ENCODE results near the gene MAP1B.

Gene MAP1B

DNA sequence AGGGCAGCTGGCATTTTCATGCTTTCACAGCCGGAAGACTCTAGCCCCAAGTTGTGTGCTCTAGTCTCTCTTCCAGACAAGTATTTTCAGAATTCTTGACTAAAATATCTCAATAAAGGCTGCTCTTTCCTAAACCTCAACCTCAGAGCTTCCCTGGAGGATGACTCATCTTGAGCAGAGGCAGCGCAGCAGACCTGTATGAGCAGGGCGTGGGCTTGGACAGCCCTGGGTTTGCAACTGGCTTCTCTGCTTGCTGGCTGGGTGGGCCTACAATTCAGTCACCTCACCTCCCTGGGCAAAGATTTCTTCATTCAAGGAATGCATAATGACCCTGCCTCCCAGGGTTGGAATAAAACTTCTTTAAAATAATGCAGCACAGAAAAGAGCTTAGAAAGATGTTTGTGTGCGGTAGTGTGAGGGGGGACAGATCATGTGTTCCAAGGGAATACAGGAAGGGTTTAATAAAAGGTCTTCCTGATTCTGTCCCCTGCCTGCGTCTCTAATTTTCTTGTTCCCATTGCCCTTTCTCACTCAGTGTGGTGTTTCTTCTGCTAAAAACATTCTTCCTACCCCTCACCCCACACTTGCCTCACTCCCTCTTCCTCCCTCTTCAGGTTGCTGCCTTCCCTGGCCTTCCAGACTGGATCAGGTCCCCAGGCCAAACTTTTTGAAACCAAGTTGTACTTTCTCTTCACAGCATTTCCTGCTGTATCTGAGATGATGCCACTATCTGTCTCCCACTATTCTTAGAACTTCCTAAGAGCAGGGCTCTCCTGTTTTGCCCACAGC lies 39.4 kb upstream of the MAP1B start:
- 89% methylated on average over 5 of the region's 5 CpGs for WGBS (ENCODE audit: insufficient coverage)
- ChIA-PET CTCF (no interaction called here), POLR2A (no interaction called here)
- Histone ChIP-seq H3K27ac (ENCODE audit: insufficient read depth in 1 of 2, low read depth in 1 of 2, low read length in 2 of 2, poor library complexity in 1 of 2, severe bottlenecking in 2 of 2) (no peak overlapping the region), H3K36me3 (ENCODE audit: control insufficient read depth in 4 of 4, insufficient read depth in 4 of 4, low read length in 3 of 4) (no peaks in the 10 kb centered on the region), H3K9me3 (ENCODE audit: control extremely low read depth in 1 of 5, control insufficient read depth in 4 of 5, insufficient read depth in 2 of 5, low read depth in 1 of 5, low read length in 4 of 5) (no peaks in the 10 kb centered on the region), H3K4me3 (ENCODE audit: control insufficient read depth in 1 of 7, extremely low read depth in 1 of 7, insufficient read depth in 4 of 7, low read depth in 2 of 7, low read length in 6 of 7) (no peak overlapping the region), H3K27me3 (replicated peaks in 2 of 5; ENCODE audit: control insufficient read depth in 4 of 5, insufficient read depth in 5 of 5, low read length in 4 of 5) (peaks cover 0 to 25% (median 7%) of the 10 kb centered on the region in 5 experiments), H3K4me1 (ENCODE audit: control extremely low read depth in 1 of 4, control insufficient read depth in 4 of 4, insufficient read depth in 4 of 4, low read length in 3 of 4) (no peaks in the 10 kb centered on the region)
- no peak for DNase-seq

DNA sequence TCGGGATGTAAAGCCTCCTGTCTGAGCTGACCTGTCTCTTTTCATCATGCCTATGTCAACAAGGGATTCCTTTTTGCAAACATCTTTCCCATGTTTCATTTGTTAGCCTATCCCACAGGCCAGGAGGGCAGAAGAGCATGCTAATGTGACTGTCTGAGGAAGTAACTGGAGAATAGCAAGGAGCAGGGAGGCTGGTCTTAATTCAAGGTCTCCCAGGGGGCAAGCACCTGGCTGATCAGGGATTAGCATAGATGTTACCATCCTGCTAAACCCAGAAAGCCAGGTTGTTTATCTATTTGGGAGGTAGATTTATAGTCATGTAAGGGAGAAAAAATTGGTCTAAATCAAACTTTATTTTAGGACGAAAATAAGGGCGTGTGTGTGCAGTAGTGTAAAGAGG lies 36.7 kb upstream of the MAP1B start:
- H3K27me3 ChIP-seq (replicated peaks in 2 of 5; ENCODE audit: control insufficient read depth in 4 of 5, insufficient read depth in 5 of 5, low read length in 4 of 5) = peaks cover 0 to 23% (median 6%) of the 10 kb centered on the region in 5 experiments
- H3K9me3 ChIP-seq (ENCODE audit: control extremely low read depth in 1 of 5, control insufficient read depth in 4 of 5, insufficient read depth in 2 of 5, low read depth in 1 of 5, low read length in 4 of 5) = no peaks in the 10 kb centered on the region
- DNase-seq = no peak
- 100% methylated on average over 2 of the region's 3 CpGs for WGBS (ENCODE audit: insufficient coverage)
- H3K36me3 ChIP-seq (ENCODE audit: control insufficient read depth in 4 of 4, insufficient read depth in 4 of 4, low read length in 3 of 4) = no peaks in the 10 kb centered on the region
- H3K4me1 ChIP-seq (ENCODE audit: control extremely low read depth in 1 of 4, control insufficient read depth in 4 of 4, insufficient read depth in 4 of 4, low read length in 3 of 4) = no peaks in the 10 kb centered on the region
- ChIA-PET CTCF (no interaction called here), POLR2A (no interaction called here)
- H3K27ac ChIP-seq (ENCODE audit: insufficient read depth in 1 of 2, low read depth in 1 of 2, low read length in 2 of 2, poor library complexity in 1 of 2, severe bottlenecking in 2 of 2) = no peak overlapping the region
- H3K4me3 ChIP-seq (ENCODE audit: control insufficient read depth in 1 of 7, extremely low read depth in 1 of 7, insufficient read depth in 4 of 7, low read depth in 2 of 7, low read length in 6 of 7) = no peak overlapping the region

DNA sequence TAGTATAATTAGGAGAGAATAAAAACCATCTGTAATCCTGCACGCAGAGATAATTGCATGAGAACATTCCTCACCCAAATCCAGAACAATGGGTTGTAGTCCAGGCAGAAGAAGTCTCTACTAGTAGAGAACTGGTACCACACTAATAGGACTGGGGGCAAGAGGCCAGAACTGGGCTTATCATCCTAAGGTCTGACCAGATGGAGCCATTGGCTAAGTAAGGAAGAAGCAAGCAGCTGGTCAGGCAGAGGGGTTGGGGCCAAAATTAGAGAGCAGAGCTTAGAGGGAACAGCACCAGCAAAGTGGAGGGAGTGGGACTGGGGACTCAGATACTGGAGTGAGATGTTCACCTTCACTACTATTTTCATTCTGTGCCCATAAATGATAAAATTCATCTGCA lies 35.4 kb upstream of the MAP1B start:
- H3K4me3 ChIP-seq (ENCODE audit: control insufficient read depth in 1 of 7, extremely low read depth in 1 of 7, insufficient read depth in 4 of 7, low read depth in 2 of 7, low read length in 6 of 7) = no peak overlapping the region
- no peaks in the 10 kb centered on the region for H3K9me3 ChIP-seq (ENCODE audit: control extremely low read depth in 1 of 5, control insufficient read depth in 4 of 5, insufficient read depth in 2 of 5, low read depth in 1 of 5, low read length in 4 of 5)
- no peaks in the 10 kb centered on the region for H3K4me1 ChIP-seq (ENCODE audit: control extremely low read depth in 1 of 4, control insufficient read depth in 4 of 4, insufficient read depth in 4 of 4, low read length in 3 of 4)
- ChIA-PET CTCF (no interaction called here), POLR2A (no interaction called here)
- H3K27me3 ChIP-seq (replicated peaks in 2 of 5; ENCODE audit: control insufficient read depth in 4 of 5, insufficient read depth in 5 of 5, low read length in 4 of 5) = peaks cover 0 to 18% (median 6%) of the 10 kb centered on the region in 5 experiments
- H3K27ac ChIP-seq (ENCODE audit: insufficient read depth in 1 of 2, low read depth in 1 of 2, low read length in 2 of 2, poor library complexity in 1 of 2, severe bottlenecking in 2 of 2) = no peak overlapping the region
- DNase-seq = no peak
- no peaks in the 10 kb centered on the region for H3K36me3 ChIP-seq (ENCODE audit: control insufficient read depth in 4 of 4, insufficient read depth in 4 of 4, low read length in 3 of 4)
- no CpG with 5 or more reads among the region's 1 CpG for WGBS (ENCODE audit: insufficient coverage)

DNA sequence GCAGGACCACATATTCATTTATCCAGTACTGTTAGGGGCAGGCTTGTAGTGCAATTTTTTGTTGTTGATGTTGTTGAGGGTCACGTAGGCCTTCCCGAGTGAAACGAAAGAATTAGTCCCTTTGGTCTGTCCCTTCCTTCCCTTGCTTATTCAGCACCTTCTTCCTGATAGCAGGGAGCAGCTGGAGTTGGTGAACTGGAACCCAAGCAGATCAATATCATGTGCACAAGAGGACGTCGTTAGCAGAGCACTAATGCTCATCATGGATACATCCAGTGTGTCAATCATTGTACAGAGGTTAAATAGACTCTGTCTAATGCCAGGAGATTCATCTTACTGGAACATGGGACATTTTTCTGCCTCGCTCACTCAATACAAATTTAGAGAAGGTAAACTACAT lies 33.0 kb upstream of the MAP1B start:
- Histone ChIP-seq H3K9me3 (ENCODE audit: control extremely low read depth in 1 of 5, control insufficient read depth in 4 of 5, insufficient read depth in 2 of 5, low read depth in 1 of 5, low read length in 4 of 5) (no peaks in the 10 kb centered on the region), H3K4me1 (ENCODE audit: control extremely low read depth in 1 of 4, control insufficient read depth in 4 of 4, insufficient read depth in 4 of 4, low read length in 3 of 4) (no peaks in the 10 kb centered on the region), H3K36me3 (ENCODE audit: control insufficient read depth in 4 of 4, insufficient read depth in 4 of 4, low read length in 3 of 4) (no peaks in the 10 kb centered on the region), H3K27me3 (replicated peaks in 2 of 5; ENCODE audit: control insufficient read depth in 4 of 5, insufficient read depth in 5 of 5, low read length in 4 of 5) (peaks cover 0 to 12% (median 4%) of the 10 kb centered on the region in 5 experiments), H3K4me3 (ENCODE audit: control insufficient read depth in 1 of 7, extremely low read depth in 1 of 7, insufficient read depth in 4 of 7, low read depth in 2 of 7, low read length in 6 of 7) (no peak overlapping the region), H3K27ac (ENCODE audit: insufficient read depth in 1 of 2, low read depth in 1 of 2, low read length in 2 of 2, poor library complexity in 1 of 2, severe bottlenecking in 2 of 2) (no peak overlapping the region)
- POLR2A ChIA-PET = no interaction called here
- WGBS (ENCODE audit: insufficient coverage) = 100% methylated on average over 1 of the region's 6 CpGs
- no peak for DNase-seq
- CTCF ChIA-PET = no interaction called here

DNA sequence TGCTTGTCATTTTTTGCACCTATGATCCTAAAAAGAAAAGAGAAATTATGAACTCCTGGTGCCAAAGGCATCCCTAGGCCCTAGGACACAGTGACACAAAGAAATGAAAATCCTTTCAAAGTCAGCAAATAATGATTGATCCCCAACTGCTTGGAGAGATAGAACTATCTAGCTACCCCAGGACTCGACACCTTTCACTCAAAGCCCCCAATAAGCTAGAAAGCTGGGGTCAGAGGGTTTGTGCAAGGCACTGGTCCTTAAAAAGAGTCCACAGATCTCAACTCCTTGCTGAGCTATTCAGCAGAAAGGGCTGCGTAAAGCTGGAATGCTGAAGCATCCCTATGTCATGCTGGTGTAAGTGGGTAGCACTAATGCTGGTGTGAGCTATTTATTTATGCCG lies 31.8 kb upstream of the MAP1B start:
- H3K27me3 ChIP-seq (replicated peaks in 2 of 5; ENCODE audit: control insufficient read depth in 4 of 5, insufficient read depth in 5 of 5, low read length in 4 of 5) = peaks cover 0 to 16% (median 4%) of the 10 kb centered on the region in 5 experiments
- POLR2A ChIA-PET = no interaction called here
- H3K4me3 ChIP-seq (ENCODE audit: control insufficient read depth in 1 of 7, extremely low read depth in 1 of 7, insufficient read depth in 4 of 7, low read depth in 2 of 7, low read length in 6 of 7) = no peak overlapping the region
- H3K4me1 ChIP-seq (ENCODE audit: control extremely low read depth in 1 of 4, control insufficient read depth in 4 of 4, insufficient read depth in 4 of 4, low read length in 3 of 4) = no peaks in the 10 kb centered on the region
- H3K27ac ChIP-seq (ENCODE audit: insufficient read depth in 1 of 2, low read depth in 1 of 2, low read length in 2 of 2, poor library complexity in 1 of 2, severe bottlenecking in 2 of 2) = no peak overlapping the region
- WGBS (ENCODE audit: insufficient coverage) = 100% methylated on average over 2 of the region's 3 CpGs
- CTCF ChIA-PET = no interaction called here
- no peaks in the 10 kb centered on the region for H3K36me3 ChIP-seq (ENCODE audit: control insufficient read depth in 4 of 4, insufficient read depth in 4 of 4, low read length in 3 of 4)
- H3K9me3 ChIP-seq (ENCODE audit: control extremely low read depth in 1 of 5, control insufficient read depth in 4 of 5, insufficient read depth in 2 of 5, low read depth in 1 of 5, low read length in 4 of 5) = no peaks in the 10 kb centered on the region
- no peak for DNase-seq

DNA sequence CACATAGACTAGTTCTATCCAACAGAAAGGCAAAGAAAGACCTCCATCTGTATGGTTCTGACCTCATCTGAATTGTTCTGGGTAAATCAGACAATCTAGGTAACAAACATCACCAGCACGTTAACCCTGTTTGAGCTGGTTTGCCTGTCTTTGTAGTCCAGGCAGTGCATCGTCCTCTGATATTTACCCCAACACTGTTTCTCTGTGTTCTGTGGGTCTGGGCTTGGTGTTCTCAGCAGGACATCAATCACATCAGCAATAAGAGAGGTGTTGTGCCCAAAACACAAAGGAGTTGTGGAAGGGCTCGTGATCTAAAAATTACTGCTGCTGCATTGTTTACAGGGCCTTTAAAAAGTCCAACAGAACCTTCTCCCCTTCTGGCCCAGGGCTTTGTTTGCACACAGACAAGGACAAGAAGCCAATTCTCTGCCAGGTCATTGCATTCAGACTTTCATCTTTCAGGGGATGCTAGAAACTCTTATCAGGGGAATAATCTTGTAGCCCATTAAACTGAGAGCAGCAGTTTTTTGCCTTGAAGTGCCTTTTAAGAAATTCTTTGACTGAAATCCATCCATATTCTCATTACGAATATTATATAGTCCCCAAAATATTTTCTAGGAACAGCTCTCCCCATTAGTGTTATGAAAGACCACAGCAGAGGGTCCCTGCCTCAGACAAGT lies 30.5 kb upstream of the MAP1B start:
- Histone ChIP-seq H3K36me3 (ENCODE audit: control insufficient read depth in 4 of 4, insufficient read depth in 4 of 4, low read length in 3 of 4) (no peaks in the 10 kb centered on the region), H3K27ac (ENCODE audit: insufficient read depth in 1 of 2, low read depth in 1 of 2, low read length in 2 of 2, poor library complexity in 1 of 2, severe bottlenecking in 2 of 2) (no peak overlapping the region), H3K4me3 (ENCODE audit: control insufficient read depth in 1 of 7, extremely low read depth in 1 of 7, insufficient read depth in 4 of 7, low read depth in 2 of 7, low read length in 6 of 7) (no peak overlapping the region), H3K9me3 (ENCODE audit: control extremely low read depth in 1 of 5, control insufficient read depth in 4 of 5, insufficient read depth in 2 of 5, low read depth in 1 of 5, low read length in 4 of 5) (no peaks in the 10 kb centered on the region), H3K4me1 (ENCODE audit: control extremely low read depth in 1 of 4, control insufficient read depth in 4 of 4, insufficient read depth in 4 of 4, low read length in 3 of 4) (no peaks in the 10 kb centered on the region), H3K27me3 (replicated peaks in 2 of 5; ENCODE audit: control insufficient read depth in 4 of 5, insufficient read depth in 5 of 5, low read length in 4 of 5) (peaks cover 0 to 22% (median 6%) of the 10 kb centered on the region in 5 experiments)
- no peak for DNase-seq
- CTCF ChIA-PET = interaction anchor here (1.1 kb wide), 1 partner anchor 205 kb away, joined by 3 read pairs; no protein-coding TSS in a partner anchor
- 100% methylated on average over 2 of the region's 4 CpGs for WGBS (ENCODE audit: insufficient coverage)
- POLR2A ChIA-PET = no interaction called here

DNA sequence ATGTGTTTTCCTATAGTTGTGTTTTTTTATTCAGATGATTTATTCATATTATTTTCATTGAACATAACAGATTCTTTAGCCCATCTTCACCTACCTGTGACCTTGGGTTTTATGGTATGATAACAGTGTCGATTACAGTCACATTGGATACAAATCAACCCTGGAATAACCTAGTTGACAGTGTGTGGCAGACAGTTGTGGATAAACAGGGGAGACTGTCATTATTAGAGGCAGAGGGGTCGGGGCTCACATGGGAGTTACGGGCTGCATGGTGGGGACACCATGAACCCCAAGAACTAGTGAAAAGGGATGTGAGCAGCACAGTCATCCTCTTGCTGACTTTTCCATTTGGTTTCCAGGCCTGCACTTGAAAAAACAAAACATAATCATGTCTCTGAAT lies 29.9 kb upstream of the MAP1B start:
- WGBS (ENCODE audit: insufficient coverage) = 100% methylated on average over 2 of the region's 3 CpGs
- peaks cover 0 to 22% (median 6%) of the 10 kb centered on the region in 5 experiments for H3K27me3 ChIP-seq (replicated peaks in 2 of 5; ENCODE audit: control insufficient read depth in 4 of 5, insufficient read depth in 5 of 5, low read length in 4 of 5)
- no peak overlapping the region for H3K27ac ChIP-seq (ENCODE audit: insufficient read depth in 1 of 2, low read depth in 1 of 2, low read length in 2 of 2, poor library complexity in 1 of 2, severe bottlenecking in 2 of 2)
- no peaks in the 10 kb centered on the region for H3K9me3 ChIP-seq (ENCODE audit: control extremely low read depth in 1 of 5, control insufficient read depth in 4 of 5, insufficient read depth in 2 of 5, low read depth in 1 of 5, low read length in 4 of 5)
- CTCF ChIA-PET = no interaction called here
- H3K4me3 ChIP-seq (ENCODE audit: control insufficient read depth in 1 of 7, extremely low read depth in 1 of 7, insufficient read depth in 4 of 7, low read depth in 2 of 7, low read length in 6 of 7) = no peak overlapping the region
- no peak for DNase-seq
- POLR2A ChIA-PET = no interaction called here
- no peaks in the 10 kb centered on the region for H3K36me3 ChIP-seq (ENCODE audit: control insufficient read depth in 4 of 4, insufficient read depth in 4 of 4, low read length in 3 of 4)
- H3K4me1 ChIP-seq (ENCODE audit: control extremely low read depth in 1 of 4, control insufficient read depth in 4 of 4, insufficient read depth in 4 of 4, low read length in 3 of 4) = no peaks in the 10 kb centered on the region
